GM18520 (cell line): Measurements from ENCODE around the gene FAM131A.

Experiments used
- ATAC-seq: cut with Tn5 transposase; IDR thresholded peaks from one replicate; pipeline ENCODE4 v1.9.1; 2021; ENCODE audit not compliant: unreplicated experiment

The FAM131A gene

DNA sequence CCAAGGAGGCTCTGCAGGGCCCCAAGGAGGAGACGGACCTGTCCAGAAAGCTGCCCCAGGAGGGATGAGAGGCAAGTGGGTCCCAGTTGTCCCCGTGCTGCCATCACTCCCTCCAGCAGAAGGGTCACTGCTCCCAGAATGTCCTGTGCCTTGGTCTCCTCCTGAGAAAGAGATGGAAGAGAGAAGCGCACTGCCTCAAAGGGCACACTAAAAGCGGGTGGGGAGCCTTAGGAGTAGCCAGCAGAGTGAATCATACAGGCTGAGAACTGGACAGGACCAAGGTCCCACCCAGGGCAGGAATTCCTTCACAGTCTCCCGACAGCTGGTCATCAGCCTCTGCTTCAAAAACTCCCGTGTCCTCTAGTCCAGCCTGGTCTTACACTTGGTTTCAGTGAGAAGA is 36.0 kb downstream of the FAM131A start:
- ATAC-seq, result no peak

DNA sequence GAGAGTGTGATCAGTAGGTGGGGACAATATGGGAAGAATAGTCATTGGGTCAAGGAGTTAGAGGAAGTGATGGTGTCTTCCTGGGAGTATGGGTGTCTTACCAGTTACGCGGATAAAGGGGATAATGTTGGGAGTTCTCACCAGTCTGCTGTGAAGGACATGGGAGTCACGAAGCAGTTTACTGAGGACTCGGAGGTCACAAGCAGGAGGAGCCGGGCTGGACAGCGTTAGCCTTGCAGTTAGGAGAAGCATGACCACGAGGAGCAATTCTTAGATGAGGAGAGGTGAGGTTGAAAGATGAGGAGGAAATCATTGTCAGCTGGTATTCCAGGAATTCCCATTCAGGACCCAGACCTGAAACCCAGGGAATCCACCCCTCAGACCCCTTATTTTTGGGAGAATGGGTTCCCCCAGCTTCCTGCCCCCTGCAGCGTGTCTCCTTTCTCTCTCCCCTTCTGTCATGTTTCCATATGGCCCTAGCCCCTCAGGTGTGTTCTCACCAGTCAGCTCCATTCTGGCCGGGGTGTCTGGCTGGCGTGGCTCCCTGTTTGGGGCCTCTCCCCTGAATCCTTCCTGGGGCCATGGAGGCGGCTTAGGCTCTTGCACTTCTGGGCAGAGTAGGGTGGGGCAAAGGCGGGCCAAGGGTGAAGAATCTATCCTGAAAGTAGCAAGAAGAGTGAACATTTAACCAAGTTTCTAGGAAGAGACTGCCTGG is 38.5 kb downstream of the FAM131A start:
- no peak for ATAC-seq

DNA sequence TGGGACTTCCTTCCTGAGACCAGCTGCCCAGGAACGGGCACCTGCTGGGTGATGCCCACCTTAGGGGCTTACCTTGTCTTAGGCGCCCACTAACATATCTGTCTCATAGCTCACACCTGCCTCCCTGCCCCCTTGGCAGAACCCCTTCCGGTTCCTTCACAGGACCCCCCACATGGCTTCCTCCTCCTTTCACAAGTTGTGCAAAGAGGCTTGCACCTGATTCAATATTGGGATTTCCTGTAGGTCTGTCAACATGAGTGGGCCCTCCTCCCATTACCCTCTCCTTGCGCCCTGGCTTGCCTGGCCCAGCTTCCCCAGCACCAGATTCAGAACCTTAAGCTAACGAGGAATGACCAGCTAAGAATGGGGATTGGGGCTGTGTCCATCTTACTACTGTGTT is 40.0 kb downstream of the FAM131A start:
- no peak for ATAC-seq

DNA sequence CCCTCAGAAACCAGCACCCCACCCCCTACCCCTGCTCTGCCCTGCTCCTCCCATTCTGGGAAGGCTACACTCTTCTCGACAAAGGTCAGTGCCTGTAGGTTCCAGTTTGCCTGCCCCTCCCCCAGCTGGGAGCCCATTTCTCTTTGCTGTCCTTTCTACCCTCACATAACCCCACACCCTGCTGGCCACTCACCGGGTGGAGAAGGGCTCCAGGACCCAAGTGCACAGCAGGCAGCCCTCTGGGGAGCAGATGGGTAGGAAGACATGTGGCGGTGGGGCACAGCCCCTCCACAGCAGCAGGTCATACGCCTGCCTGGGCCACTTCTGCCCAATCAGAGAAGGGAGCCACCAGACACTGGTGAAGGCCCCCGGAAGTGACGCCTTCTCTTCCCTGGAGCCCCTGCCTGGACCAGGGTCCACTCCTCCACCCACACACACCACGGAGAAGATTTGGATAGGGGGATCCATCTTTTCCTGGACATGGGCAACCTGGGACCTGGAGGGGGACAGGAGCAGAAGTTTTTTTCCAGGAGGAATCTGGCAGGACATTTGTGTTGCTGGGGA is 40.6 kb downstream of the FAM131A start, which contains the start of gene THPO:
Gene THPO (minus strand): TSS at position 326 of the 564 bp plus-strand sequence. CDS start 1,948 bp downstream, outside the sequence.
- no peak for ATAC-seq

DNA sequence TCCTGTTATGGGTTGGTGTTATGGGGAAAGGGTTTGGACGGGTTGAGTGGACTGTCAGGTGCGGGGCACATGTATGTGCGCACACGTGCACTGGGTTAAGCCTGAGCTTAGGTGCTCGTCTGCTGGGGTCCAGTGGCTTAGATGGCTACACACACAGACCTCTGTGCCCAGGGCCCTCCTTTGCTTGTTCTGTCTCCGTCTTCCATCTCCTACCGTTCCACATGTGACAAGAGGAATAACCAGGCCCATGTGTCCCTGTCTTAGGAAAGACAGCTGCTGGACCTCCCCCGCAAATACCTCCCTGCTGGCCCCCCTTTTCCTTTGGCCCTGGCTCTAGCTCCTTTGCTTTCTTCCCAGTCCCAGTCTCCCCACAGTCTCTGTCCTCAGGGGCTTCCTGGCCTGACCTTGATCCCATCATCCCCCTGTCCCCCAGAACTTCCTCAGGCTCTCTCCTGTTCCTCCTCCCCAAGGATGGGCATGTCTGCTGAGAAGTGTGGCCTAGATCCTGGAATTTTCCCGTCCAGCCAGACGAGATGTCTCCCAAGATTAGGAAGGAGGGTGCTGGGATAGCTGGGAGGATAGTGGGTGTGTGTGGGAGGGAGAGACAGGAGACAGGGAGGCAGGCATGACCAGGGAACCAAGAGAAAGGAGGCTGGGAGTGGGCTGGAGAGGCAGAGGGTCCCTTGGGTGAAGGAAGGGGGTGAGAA is 41.4 kb downstream of the FAM131A start:
- ATAC-seq, result no peak

DNA sequence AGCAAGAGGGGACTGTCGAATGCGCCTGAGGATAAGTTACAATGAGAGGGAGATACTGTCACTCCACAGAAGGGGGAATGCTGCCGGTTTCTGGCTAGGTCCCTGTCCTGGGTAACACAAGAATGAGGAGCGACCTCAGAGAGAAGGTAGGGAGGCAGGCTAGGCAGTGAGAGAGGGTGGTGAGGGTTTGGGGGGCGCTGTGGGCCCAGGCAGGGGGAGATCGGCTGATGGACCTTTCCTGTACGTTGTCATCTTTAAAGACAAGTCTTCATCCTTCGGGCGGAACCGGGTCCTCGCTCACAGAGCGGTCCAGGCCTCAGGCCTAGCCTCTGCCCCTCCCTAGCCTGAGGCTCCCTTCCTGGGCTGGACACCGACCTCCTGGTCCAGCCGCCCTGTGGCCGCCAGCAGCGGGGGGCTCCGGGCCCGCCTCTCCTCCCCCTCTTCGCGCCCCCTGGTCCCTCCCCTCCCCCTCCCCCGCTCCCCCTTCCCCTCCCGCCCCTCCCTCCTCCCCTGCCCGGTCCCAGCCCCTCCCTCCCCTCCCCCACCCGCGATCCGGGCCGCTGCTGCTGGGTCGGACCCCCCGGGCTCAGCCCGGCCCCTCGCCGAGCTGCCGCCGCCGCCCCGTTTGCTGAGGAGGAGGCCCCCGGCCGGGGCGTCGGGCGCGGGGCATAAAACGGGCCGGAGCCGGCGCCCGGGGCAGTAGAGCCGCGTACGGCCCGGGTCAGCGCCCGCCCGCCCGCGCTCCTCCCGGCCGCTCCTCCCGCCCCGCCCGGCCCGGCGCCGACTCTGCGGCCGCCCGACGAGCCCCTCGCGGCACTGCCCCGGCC is 42.2 kb downstream of the FAM131A start, which contains the start of gene CHRD:
Gene CHRD (plus strand): TSS at position 697 of the 827 bp plus-strand sequence. CDS start 265 bp downstream, outside the sequence.
- no peak for ATAC-seq

DNA sequence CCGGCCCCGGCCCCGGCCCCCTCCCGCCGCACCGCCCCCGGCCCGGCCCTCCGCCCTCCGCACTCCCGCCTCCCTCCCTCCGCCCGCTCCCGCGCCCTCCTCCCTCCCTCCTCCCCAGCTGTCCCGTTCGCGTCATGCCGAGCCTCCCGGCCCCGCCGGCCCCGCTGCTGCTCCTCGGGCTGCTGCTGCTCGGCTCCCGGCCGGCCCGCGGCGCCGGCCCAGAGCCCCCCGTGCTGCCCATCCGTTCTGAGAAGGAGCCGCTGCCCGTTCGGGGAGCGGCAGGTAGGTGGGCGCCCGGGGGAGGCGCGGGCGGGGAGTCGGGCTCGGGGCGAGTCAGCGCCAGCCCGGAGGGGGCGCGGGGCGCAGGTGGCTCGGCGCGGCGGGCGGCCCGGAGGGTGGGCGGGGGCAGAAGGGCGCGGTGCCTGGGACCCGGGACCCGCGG is 42.8 kb downstream of the FAM131A start:
- no peak for ATAC-seq

DNA sequence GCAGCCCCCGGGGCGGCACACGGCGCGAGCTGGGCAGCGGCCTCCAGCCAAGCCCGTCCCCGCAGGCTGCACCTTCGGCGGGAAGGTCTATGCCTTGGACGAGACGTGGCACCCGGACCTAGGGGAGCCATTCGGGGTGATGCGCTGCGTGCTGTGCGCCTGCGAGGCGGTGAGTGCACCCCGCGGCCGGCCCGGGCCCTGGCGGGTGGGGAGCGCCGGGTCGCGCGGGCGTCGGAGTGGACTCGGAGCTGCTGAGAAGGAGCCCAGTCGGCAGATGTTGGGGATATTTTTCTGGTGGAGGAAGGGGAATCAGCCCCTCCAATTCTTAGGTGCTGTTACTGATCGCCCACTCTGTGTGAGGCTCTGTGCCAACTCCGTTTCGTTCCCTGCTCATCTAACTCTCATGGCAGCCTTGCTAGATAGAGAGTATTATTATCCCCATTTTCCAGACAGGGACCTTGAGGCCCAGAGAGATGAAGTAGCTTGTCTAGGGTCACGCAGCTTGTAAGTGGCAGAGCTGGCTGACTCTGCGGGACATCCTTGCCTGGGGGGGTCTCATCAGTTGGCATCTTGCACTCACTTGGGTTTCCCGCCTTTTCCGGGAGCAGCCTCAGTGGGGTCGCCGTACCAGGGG is 43.3 kb downstream of the FAM131A start:
- no peak for ATAC-seq

DNA sequence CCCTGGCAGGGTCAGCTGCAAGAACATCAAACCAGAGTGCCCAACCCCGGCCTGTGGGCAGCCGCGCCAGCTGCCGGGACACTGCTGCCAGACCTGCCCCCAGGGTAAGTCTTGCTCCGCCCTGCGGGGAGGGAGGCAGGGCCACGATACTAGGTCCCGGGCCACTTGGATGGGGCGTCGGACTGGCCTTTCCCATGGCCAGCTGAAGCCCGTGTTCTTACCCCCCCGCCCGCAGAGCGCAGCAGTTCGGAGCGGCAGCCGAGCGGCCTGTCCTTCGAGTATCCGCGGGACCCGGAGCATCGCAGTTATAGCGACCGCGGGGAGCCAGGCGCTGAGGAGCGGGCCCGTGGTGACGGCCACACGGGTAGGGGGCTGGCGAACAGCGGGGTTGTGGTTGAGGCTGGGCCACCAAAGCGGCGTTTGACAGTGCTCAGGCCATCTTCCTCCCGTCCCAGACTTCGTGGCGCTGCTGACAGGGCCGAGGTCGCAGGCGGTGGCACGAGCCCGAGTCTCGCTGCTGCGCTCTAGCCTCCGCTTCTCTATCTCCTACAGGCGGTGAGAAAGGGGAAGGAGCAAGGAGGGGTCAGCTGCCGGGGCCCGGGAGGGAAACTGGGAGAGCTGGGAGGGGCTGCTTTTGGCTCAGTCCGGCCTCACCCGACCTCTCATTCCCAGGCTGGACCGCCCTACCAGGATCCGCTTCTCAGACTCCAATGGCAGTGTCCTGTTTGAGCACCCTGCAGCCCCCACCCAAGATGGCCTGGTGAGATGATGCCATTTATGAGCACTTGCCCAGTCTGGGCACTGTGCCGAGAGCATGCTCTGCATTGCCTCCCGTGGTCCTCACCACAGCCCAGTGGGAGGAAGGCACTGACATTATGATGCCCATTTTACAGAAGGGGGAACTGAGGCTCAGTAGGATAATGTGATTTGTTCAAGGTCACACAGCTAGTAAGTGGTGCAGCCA is 44.1 kb downstream of the FAM131A start:
- no peak for ATAC-seq

DNA sequence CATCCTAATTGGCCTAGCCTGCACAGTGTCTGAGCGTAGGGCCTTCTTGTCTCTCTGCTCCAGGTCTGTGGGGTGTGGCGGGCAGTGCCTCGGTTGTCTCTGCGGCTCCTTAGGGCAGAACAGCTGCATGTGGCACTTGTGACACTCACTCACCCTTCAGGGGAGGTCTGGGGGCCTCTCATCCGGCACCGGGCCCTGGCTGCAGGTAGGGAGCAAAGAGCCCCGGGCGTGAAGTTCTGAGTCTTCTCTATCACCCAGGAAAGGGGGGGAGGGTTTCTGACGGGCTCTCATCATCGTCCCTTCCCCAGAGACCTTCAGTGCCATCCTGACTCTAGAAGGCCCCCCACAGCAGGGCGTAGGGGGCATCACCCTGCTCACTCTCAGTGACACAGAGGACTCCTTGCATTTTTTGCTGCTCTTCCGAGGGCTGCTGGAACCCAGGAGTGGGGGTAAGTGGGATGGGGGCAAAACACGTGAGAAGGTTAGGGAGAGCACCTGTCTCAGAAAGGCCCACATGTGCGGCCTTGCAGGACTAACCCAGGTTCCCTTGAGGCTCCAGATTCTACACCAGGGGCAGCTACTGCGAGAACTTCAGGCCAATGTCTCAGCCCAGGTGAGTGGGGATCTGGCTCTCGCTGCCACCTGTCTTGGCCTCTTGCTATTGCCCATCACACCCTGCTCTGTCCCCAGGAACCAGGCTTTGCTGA is 45.1 kb downstream of the FAM131A start:
- no peak for ATAC-seq

DNA sequence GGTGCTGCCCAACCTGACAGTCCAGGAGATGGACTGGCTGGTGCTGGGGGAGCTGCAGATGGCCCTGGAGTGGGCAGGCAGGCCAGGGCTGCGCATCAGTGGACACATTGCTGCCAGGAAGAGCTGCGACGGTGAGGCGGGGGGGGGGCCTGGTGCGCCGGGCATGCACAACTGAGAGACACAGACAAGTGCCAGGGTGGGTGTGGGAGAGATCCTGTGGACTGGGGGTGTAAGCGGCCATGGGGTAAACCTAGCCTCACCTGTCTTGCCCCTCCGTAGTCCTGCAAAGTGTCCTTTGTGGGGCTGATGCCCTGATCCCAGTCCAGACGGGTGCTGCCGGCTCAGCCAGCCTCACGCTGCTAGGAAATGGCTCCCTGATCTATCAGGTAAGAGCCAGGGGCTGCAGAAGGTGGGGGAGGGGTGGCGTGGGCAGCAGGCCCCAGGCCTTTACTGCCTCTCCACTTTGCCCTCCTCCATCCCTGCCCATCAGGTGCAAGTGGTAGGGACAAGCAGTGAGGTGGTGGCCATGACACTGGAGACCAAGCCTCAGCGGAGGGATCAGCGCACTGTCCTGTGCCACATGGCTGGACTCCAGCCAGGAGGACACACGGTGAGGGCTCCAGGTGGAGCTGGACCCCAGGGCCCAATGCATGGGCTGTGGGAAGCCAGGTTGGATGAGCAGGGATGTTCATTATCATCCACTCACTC is 45.8 kb downstream of the FAM131A start:
- no peak for ATAC-seq

DNA sequence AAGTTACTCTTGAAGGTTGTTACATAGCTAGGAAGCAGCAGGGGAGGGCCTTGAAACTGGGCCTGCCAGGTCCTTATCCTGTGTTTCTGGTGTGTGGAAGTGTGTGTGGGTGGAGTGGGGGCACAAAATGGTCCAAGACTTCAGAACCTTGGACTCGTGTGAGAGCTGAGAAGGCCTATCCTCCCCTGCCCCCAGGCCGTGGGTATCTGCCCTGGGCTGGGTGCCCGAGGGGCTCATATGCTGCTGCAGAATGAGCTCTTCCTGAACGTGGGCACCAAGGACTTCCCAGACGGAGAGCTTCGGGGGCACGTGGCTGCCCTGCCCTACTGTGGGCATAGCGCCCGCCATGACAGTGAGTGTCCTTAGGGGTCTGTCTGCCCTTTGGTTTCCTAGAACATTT is 46.9 kb downstream of the FAM131A start:
- ATAC-seq, result no peak

DNA sequence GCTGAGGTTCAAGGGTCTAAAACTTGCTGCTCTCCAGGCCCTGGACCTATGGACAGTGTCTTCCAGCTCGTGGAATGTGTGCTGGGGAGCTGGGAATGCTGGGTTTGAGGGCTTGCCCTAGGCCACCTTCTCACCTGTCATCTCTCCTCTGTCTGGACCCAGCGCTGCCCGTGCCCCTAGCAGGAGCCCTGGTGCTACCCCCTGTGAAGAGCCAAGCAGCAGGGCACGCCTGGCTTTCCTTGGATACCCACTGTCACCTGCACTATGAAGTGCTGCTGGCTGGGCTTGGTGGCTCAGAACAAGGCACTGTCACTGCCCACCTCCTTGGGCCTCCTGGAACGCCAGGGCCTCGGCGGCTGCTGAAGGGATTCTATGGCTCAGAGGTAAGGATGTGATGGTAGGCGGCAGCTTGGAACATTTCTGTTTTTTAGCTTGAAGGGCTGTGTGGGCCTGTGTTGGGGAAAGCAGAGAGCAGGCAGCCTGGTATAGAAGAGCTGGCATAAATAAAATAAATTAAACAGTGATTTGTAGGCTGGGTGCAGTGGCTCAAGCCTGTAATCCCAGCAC is 47.5 kb downstream of the FAM131A start:
- ATAC-seq, result no peak

DNA sequence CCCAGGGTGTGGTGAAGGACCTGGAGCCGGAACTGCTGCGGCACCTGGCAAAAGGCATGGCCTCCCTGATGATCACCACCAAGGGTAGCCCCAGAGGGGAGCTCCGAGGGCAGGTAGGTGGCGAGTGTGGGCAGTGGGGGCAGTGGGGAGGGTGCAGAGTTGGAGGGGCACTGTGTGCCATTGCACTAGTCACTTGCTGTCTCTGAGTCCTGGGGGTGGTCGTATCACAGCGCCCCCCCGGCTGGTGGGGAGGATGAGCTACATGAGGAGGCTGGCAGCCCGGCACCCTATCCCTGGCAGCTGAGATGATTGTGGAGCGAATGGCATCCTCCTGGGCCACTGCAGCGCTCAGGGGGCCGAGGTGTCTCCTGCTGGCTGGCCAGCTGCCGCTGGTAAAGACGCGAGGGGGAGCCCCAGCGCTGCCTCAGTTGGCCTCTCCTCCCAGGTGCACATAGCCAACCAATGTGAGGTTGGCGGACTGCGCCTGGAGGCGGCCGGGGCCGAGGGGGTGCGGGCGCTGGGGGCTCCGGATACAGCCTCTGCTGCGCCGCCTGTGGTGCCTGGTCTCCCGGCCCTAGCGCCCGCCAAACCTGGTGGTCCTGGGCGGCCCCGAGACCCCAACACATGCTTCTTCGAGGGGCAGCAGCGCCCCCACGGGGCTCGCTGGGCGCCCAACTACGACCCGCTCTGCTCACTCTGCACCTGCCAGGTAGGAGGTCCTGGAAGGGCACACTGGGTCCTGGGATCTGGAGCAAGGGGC is 48.8 kb downstream of the FAM131A start:
- no peak for ATAC-seq

DNA sequence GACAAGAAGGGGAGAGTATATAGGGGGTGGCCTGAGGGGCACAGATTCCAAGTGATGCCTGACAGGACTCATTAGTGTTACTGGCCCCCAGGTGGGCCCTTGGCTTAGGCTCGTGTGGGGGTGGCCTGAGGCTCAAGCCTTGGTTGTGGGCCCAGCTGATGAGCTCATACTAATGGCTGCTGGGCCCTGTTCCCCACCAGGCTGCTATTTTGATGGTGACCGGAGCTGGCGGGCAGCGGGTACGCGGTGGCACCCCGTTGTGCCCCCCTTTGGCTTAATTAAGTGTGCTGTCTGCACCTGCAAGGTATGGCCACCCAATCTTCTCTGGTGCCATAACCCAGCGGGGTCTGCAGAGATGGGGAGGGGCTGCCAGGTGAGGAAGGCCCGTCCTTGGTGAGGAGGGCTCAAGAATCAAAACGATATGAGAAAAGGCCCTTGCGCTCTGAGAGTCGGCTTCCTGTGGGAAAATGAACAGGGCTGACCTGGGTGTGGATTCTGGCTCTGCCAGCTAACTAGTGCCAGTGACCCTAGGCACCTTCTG is 49.8 kb downstream of the FAM131A start:
- no peak for ATAC-seq

DNA sequence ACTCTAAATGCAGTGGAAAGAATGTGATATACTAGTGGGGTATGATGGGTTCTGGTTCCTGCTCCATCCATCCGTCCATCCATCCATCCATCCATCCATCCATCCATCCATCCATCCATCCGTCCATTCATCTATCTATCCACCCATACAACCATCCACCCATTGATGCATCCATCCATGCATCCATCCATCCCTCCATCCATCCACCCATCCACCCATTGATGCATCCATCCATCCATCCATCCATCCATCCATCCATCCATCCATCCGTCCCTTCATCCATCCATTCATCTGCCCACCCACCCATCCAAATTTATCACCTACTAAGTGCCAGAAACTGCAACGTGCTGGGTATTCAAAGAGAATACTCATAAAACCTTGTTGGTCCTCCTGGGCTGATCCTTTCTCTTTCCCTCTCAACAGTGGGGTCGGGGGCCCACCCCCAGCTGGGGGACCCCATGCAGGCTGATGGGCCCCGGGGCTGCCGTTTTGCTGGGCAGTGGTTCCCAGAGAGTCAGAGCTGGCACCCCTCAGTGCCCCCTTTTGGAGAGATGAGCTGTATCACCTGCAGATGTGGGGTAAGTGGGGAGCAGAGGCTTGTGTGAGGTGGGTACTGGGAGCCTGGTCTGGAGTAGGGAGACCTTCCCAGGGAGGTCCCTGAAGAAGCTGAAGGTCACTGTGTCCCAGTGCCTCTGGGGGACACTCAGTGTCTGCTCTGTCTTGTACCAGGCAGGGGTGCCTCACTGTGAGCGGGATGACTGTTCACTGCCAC is 51.0 kb downstream of the FAM131A start:
- ATAC-seq, result no peak
